HEK293T (cell line): ENCODE results near the gene GOLGA5.

Source experiments
- ARNT ChIP-seq: fragments of 450-650 bp; IDR thresholded peaks from 2 replicates; pipeline ENCODE4 v1.6.1; 2017; ENCODE audit warnings: mild to moderate bottlenecking
- BHLHE40 ChIP-seq: fragments of 450-650 bp; IDR thresholded peaks from 2 replicates; pipeline ENCODE4 v1.6.1; 2016; ENCODE audit warnings: mild to moderate bottlenecking, moderate library complexity, borderline replicate concordance
- CTBP1 ChIP-seq: fragments of 450-650 bp; IDR thresholded peaks from 2 replicates; pipeline ENCODE4 v1.6.1; 2016; ENCODE audit warnings: borderline replicate concordance
- ELF4 ChIP-seq: fragments of 450-650 bp; IDR thresholded peaks from 2 replicates; pipeline ENCODE4 v1.6.1; 2017; ENCODE audit warnings: antibody characterized with exemption
- FOXK2 ChIP-seq: fragments of 450-650 bp; IDR thresholded peaks from 2 replicates; pipeline ENCODE4 v1.6.1; 2016; ENCODE audit warnings: mild to moderate bottlenecking
- FOXM1 ChIP-seq: fragments of 450-650 bp; IDR thresholded peaks from 2 replicates; pipeline ENCODE4 v1.6.1; 2017; ENCODE audit warnings: mild to moderate bottlenecking, borderline replicate concordance
- HDGF ChIP-seq: fragments of 450-650 bp; IDR thresholded peaks from 2 replicates; pipeline ENCODE4 v1.6.1; 2017; ENCODE audit warnings: antibody characterized with exemption, borderline replicate concordance
- L3MBTL2 ChIP-seq: fragments of 450-650 bp; conservative IDR thresholded peaks from 2 replicates; pipeline ENCODE4 v1.6.1; 2016; ENCODE audit warnings: mild to moderate bottlenecking
- LEF1 ChIP-seq: fragments of 450-650 bp; IDR thresholded peaks from 2 replicates; pipeline ENCODE4 v1.6.1; 2017; ENCODE audit warnings: mild to moderate bottlenecking, borderline replicate concordance
- NFRKB ChIP-seq: fragments of 450-650 bp; IDR thresholded peaks from 2 replicates; pipeline ENCODE4 v1.6.1; 2016; ENCODE audit warnings: mild to moderate bottlenecking, moderate library complexity
- TARDBP ChIP-seq: fragments of 450-650 bp; IDR thresholded peaks from 2 replicates; pipeline ENCODE4 v1.6.1; 2016
- ZNF384 ChIP-seq: fragments of 450-650 bp; IDR thresholded peaks from 2 replicates; pipeline ENCODE4 v1.6.1; 2016

- TF ChIP-seq BHLHE40, result no peak
- no peak for TF ChIP-seq LEF1
- TF ChIP-seq L3MBTL2, result no peak
- TF ChIP-seq FOXM1, result no peak
- TF ChIP-seq ZNF384, result no peak
- TF ChIP-seq CTBP1, result no peak
- TF ChIP-seq NFRKB, result no peak
- TF ChIP-seq FOXK2, result no peak
- TF ChIP-seq TARDBP, result no peak
- TF ChIP-seq ELF4, result no peak
- TF ChIP-seq ARNT, result no peak
- no peak for TF ChIP-seq HDGF
Measured at GRCh38 chr14:92848887-92849286, 54.8 kb downstream of the GOLGA5 start.
